AG08396 (cell line): ENCODE measurements around the gene PAK4.

Experiments used
- DNase-seq: peaks from one replicate; pipeline ENCODE4 v3.0.0; 2012; ENCODE audit warnings: low spot score, mixed read lengths

The PAK4 gene

DNA sequence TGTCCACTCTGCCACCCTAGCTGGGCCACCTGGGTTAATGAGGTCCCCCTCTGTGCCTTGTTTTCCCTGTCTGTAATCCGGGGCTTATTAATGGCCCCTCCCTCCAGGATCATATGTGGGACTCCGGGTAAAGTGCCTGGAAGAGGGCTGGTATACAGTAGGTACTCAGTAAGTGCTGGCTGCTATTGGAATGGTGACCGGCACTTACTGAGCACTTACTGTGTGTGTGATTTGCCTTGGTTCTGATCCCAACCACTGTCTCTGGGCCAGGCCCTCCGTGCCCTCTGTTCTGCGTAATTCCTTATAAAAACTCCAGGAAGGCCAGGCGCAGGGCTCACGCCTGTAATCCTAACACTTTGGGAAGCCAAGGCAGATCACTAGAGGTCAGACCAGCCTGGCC, 40.3 kb downstream of the PAK4 start:
- no peak for DNase-seq

DNA sequence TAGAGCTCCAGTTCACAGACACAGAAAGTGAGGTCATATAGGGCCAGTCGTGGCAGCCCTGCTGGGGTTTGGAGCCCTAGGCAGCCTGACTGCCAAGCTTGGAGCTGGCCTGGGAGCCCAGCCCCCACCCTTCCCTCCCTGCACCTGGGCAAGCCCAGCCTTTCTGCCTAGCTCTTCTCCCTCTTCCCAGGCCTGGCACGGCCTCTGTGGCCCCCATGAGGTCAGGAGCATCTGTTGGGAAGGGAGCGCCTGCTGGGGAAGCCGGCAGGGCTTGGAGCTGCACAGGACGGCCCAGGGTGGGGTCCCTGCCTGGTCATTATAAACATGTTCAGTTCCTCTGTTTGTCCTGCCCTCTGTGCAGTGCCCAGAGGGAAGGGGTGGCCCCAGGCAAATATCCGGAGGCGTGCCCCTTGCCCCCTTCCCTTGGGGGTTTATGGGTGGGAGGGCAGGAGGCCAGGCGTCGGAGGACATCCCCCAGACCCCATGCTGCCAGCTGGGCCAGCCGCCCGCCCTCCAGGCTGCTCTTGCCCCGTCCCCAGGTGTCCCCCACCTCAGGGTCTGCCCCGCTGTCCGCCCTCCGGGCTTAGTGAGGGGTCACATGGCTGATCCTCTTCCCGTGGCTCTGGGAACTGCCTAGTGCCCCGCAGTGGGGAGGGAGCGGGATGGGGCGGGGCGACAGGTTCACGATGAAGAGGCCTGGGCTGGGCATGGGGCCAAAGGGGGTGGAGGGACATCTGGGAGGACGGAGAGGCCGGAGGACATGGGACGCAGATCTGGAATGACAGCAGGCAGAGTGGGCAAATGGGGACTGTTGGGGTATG, 41.2 kb downstream of the PAK4 start:
- DNase-seq: no peak

DNA sequence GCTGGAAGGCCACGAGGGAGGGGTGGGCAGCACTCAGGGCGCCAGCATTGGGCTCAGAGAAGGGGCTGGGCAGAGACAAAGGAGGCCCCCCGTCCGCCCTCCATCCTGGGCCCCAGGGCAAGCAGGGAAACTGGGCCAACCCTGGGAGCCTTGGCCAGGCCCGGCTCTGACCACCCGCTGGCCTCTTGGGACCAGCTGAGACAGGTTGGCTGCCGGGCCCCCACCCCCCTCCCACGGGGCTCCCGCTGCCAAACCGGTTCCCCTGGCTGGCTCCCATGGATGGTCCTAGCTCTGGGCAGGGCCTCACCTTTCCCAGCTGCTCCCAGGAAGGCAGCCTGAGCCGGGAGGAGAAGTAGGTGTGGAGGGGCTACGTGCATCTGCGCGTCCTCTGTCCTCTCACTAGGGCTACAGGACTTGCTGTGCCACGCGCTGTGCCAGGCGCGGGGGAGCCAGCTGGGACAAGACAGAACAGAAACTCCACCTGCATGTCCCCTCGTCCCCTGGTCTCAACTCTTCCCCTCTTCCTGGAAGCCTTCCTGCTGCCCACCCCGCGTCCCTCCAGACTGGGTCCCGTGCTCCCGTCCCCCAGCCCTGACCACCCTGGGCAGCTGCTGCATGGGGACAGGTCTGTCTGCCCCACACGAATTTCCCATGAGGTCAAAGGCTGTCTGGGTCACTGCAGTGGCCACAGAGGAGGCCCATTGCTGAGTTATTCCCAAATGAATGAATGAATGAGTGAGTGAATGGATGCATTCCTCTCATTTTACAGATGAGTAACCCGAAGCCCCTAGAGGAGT, 42.1 kb downstream of the PAK4 start:
- DNase-seq: no peak

DNA sequence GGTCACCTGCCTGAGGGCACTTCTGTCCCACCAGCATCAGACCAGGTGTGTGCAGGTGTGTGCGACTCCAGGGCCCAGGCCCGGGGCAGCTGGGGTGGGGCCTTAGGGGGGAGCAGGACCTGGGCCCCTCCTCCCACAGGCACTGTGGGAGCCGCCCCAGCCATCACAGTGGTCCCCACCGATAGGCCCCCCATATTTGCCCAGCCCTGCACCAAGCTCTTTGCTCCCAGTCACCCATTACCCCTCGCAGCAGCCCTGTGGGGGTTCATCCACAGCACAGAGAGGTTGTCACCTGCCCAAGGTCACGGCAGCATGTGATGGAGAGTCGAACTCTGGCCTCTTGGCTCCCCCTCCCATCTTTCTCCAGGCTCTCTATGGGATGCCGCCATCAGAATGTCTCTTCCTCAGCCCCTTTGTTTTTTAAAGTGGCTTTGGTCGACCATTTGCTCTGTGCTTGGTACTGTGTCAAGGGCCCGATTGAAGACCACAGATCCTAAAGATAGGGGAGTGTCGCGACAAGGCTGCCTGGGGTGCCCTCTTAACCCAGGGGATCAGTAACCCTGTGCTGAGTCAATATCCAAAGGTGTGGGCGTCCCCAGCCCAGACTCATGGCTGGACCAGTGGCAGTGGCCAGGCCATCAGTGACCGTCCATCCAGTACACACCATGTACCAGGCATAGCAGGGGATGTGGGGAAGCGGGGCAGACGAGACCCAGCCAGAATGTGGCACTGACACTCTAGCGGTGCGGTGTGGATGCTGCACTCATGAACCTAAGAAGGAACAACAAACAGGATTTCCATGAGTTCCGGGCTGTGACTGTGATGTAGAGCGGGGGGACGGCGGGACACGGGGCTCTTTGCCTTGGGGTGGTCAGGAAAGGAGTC, 42.9 kb downstream of the PAK4 start:
- no peak for DNase-seq

DNA sequence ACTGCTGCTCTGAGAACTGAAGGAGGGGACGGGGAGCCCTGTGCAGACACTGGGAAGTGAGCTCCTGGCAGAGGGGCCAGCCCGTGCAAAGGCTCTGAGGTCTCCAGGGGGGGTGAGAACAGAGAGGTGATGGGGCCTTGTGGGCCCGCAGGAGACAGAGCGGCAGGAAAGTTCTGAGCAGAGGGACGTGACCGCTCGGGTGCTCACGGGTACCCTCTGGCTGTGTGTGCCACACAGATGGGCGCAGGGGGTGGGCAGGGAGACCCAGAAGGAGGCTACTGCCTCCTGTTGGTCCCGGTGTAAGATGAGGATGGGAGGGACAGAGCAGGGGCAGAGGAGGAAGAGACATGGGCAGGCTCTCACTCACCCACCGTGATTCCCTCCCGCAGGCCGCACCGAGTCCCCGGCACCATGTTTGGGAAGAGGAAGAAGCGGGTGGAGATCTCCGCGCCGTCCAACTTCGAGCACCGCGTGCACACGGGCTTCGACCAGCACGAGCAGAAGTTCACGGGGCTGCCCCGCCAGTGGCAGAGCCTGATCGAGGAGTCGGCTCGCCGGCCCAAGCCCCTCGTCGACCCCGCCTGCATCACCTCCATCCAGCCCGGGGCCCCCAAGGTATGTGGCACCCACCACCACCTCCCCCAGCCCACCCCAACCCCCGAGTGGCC, 43.7 kb downstream of the PAK4 start:
- no peak for DNase-seq

- no peak for DNase-seq
Measured at GRCh38 chr19:39170386-39171231, 45.0 kb downstream of the PAK4 start.

DNA sequence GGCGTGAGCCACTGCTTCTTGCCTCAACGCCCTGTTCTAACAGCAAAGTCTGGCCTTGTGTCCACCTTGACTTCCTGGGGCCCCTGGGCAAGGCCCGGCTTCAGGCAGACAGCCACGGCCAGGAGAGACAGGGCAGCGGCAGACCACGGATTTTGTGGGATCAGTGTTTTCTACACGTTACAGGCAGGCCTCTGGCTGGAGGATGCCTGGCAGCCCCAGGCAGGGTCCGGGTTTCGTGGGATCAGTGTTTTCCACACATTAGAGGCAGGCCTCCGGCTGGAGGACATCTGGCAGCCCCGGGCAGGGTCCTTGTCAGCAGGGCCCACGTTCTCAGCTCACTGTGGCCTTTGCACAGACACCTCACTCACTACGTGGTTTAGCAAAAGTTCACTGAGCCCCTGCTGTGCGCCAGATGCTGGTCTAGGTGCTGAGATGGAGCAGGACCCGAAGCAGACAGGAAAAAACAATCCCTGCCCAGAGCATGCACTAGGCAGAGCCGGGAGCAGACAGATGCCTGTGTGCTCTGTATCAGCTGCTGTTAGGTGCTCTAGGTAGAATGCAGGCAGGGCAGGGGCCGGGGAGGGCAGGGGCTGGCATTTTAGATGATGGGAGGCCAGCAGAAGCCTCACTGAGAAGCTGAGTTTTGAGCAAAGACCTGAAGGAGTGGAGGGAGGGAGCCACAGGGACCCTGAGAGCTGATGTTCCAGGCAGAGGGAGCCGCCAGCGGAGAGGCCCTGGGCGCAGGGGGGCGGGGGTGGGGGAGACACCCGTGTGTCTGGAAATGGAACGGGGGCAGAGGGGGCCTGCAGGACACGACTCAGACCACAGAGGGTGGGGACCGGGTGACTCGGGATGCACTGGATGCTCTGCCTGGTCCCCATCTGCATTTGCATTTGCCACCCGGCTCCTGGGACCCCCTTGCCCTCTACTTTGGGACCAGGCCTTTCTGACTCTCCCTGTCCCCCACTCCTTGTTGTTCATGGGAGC, 46.2 kb downstream of the PAK4 start:
- DNase-seq: no peak

DNA sequence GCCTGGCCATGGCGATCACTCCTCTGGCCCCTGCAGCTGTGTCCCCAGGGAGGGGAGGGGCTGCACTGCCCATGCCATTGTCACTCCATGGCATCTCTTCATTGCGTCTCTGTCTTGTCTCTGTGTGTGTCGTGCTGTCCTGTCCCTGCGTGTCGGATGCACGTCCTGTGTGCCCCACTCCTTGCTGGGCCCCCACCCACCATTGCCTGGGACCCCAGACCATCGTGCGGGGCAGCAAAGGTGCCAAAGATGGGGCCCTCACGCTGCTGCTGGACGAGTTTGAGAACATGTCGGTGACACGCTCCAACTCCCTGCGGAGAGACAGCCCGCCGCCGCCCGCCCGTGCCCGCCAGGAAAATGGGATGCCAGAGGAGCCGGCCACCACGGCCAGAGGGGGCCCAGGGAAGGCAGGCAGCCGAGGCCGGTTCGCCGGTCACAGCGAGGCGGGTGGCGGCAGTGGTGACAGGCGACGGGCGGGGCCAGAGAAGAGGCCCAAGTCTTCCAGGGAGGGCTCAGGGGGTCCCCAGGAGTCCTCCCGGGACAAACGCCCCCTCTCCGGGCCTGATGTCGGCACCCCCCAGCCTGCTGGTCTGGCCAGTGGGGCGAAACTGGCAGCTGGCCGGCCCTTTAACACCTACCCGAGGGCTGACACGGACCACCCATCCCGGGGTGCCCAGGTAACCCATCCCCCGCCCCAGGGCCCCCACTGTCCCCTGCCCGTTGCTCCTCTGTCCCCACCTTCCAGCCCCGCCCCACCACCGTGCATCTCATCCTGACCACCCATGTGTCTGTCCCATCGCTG, 47.3 kb downstream of the PAK4 start:
- no peak for DNase-seq

DNA sequence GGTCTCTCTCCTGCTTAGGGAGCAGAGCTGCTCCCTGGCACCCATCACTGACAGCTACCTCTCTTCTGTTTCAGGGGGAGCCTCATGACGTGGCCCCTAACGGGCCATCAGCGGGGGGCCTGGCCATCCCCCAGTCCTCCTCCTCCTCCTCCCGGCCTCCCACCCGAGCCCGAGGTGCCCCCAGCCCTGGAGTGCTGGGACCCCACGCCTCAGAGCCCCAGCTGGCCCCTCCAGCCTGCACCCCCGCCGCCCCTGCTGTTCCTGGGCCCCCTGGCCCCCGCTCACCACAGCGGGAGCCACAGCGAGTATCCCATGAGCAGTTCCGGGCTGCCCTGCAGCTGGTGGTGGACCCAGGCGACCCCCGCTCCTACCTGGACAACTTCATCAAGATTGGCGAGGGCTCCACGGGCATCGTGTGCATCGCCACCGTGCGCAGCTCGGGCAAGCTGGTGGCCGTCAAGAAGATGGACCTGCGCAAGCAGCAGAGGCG, 48.0 kb downstream of the PAK4 start:
- no peak for DNase-seq

- DNase-seq: no peak
Measured at GRCh38 chr19:39174142-39174541, 48.6 kb downstream of the PAK4 start.

DNA sequence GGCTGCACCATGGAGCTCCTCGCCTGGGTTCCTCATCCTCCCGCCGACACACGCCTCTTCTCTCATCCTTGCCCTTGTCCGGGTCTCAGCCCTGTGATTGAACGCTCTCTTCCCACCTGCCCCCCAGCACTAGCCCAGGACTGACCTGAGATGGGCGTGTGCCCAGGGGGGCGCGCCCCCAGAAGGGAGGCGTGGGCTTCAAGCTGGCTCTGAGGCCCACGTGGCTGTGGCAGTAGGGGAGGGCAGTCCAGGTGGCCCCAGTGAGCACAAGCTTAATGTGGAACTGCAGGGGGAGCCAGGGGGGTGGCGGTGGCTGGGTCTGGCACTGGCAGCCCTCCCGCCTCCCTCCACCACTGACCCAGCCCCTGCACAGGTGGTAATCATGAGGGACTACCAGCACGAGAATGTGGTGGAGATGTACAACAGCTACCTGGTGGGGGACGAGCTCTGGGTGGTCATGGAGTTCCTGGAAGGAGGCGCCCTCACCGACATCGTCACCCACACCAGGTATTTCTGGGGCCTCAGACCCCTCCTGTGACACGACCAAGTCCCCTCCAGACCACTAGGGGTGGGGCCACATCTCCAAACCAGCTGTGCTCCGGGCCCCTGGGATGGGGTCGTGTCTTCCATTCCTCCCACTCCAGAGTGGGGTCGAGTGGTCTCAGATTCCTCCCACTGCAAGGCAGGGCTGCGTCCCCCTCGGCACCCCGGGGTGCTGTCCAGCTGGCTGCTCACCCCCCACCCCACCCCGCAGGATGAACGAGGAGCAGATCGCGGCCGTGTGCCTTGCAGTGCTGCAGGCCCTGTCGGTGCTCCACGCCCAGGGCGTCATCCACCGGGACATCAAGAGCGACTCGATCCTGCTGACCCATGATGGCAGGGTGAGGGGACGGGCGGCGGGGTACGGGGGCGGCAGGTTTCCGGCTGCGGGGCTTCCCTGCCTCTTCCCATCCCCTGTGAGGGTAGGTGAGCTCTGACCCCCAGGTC, 49.3 kb downstream of the PAK4 start:
- DNase-seq: no peak

DNA sequence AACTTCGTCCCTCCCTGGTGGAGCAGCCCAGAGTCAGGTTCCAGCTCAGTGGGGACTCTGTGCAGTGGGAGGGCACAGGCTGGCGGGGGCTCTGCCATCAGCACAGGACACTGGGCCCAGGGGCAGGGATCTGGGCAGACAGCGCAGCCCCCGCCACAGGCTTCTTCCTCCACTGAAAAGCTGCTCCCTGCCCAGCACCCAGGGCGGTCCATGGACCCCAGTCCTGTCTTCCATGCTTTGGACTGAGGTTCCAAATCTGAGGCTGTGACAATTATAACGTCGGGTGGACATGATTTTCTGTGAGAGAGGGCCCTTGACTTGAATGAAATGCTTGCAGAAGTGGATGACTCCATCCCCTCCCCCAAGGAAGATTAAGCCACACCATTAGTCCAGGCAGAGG, 50.0 kb downstream of the PAK4 start:
- no peak for DNase-seq

DNA sequence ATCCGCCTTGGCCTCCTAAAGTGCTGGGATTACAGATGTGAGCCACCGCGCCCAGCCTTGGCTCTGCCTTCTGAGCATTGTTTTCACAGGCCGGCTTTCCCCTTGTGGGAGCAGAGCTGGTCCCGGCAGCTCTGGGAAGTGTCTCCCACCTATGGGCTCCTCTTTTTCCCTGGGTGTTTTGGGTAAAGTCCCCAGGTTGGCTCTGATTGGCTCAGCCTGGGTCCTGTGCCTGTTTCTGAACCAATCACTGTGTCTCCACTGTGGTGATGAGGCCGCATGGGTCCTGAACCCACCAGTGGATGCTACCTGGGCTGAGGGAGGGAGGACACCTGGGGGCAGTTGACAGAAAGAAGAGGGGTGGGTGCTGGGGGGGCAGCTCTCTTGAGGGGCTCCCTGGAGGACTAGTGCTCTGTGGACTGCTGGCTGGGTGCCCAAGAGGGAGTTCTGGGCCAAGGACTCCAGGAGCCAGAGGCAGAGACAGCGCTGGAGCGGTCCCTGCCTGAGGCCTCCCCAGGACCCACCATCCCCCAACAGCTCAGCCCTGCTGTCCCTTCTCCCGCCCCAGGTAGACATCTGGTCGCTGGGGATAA, 51.6 kb downstream of the PAK4 start:
- DNase-seq: no peak

- no peak for DNase-seq
Measured at GRCh38 chr19:39177736-39178135, 52.1 kb downstream of the PAK4 start.

- no peak for DNase-seq
Measured at GRCh38 chr19:39178296-39179006, 52.9 kb downstream of the PAK4 start.

GRCh38 chr19:39179754-39180153, 54.2 kb downstream of the PAK4 start:
- DNase-seq: no peak
